Ishikawa (cell line): ENCODE results near the gene KLK2.

ENCODE experiments used
- CEBPB ChIP-seq: IDR thresholded peaks from 2 replicates; pipeline ENCODE4 v1.6.1; 2012
- CREB1 ChIP-seq: IDR thresholded peaks from 2 replicates; pipeline ENCODE4 v1.6.1; 2012; ENCODE audit warnings: low read depth
- EGR1 ChIP-seq: IDR thresholded peaks from 2 replicates; pipeline ENCODE4 v1.6.1; 2012
- EP300 ChIP-seq: IDR thresholded peaks from 2 replicates; pipeline ENCODE4 v1.6.1; 2012; ENCODE audit warnings: borderline replicate concordance
- FOXM1 ChIP-seq: IDR thresholded peaks from 2 replicates; pipeline ENCODE4 v1.6.1; 2012; ENCODE audit warnings: low read depth, borderline replicate concordance
- NFIC ChIP-seq: IDR thresholded peaks from 2 replicates; pipeline ENCODE4 v1.6.1; 2012
- RAD21 ChIP-seq: IDR thresholded peaks from 2 replicates; pipeline ENCODE4 v1.6.1; 2012; ENCODE audit warnings: low read depth
- TAF1 ChIP-seq: IDR thresholded peaks from 2 replicates; pipeline ENCODE4 v1.6.1; 2012; ENCODE audit warnings: low read depth, mild to moderate bottlenecking
- TCF12 ChIP-seq: IDR thresholded peaks from 2 replicates; pipeline ENCODE4 v1.6.1; 2012; ENCODE audit warnings: low read depth
- TEAD4 ChIP-seq: IDR thresholded peaks from 2 replicates; pipeline ENCODE4 v1.6.1; 2012
- USF1 ChIP-seq: IDR thresholded peaks from 2 replicates; pipeline ENCODE4 v1.6.1; 2012
- YY1 ChIP-seq: IDR thresholded peaks from 2 replicates; pipeline ENCODE4 v1.6.1; 2012; ENCODE audit warnings: low read depth
- ZBTB7A ChIP-seq: IDR thresholded peaks from 2 replicates; pipeline ENCODE4 v1.6.1; 2012; ENCODE audit warnings: low read depth
- TF ChIP-seq, protein P1 (sequence below): IDR thresholded peaks from 2 replicates; pipeline ENCODE4 v1.6.1; 2012; ENCODE audit warnings: low read depth, mild to moderate bottlenecking
- TF ChIP-seq, protein P2 (sequence below): IDR thresholded peaks from 2 replicates; pipeline ENCODE4 v1.6.1; 2012

The KLK2 gene

DNA sequence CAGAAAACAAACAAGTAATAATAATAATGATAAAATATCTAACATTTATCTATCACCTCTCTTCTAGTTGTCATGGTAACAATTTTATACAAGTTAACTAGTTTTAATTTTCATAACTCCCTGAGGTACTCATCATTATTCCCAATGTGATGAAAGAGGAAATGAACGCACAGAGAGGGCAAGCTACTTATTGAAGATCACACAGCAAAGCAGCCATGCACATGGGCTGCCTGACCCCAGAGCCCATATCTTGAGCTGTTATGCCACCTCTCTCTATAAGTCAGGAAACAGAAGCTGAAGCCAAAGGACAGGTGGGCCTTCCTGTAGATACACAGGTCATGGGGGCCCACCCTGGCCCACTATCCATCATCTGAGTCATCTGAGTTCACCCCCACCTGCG, 42.8 kb downstream of the KLK2 start:
- TF ChIP-seq NFIC (no peak), TAF1 (no peak), EGR1 (no peak), TEAD4 (no peak)

DNA sequence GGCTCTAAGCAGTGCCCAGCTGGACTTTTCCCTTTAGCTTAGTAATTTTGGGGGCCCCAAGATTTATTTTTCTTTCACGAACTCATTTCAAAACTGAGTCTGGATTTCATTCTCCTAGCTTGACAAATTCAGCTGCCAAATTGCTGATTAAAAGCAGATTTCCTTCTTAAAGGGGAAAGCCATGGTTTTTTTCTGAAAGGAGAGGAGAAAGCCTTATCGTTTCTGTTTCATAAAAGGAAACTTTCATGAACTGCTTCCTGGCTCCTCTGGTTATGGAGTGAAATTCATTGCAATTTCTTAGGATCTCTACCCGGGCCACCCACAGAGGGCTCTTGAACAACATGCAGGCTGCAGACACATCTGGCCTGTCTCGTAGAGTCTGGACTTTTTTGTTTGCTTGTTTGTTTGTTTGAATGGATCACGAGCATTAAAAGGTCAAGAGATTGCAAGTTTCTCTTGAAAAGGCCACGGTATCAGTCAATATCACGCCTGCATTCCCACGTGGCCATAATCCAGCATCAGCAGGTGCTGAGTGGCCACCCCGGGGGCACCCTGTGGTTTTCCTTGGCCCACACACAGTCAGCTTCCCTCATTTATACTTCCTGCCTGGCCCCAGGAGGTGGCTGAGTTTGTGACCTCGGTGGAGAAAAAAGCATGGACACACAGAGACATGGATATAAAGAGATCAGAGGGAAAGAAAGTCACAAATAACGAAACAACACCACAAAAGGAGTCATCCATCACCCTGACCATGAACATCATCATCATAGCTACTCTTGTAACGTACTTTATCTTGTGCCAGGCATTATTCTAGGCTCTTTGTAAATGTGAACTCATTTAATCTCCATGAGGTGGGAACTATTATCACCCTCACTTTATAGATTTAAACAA, 48.4 kb downstream of the KLK2 start:
- TF ChIP-seq, protein P1, sequence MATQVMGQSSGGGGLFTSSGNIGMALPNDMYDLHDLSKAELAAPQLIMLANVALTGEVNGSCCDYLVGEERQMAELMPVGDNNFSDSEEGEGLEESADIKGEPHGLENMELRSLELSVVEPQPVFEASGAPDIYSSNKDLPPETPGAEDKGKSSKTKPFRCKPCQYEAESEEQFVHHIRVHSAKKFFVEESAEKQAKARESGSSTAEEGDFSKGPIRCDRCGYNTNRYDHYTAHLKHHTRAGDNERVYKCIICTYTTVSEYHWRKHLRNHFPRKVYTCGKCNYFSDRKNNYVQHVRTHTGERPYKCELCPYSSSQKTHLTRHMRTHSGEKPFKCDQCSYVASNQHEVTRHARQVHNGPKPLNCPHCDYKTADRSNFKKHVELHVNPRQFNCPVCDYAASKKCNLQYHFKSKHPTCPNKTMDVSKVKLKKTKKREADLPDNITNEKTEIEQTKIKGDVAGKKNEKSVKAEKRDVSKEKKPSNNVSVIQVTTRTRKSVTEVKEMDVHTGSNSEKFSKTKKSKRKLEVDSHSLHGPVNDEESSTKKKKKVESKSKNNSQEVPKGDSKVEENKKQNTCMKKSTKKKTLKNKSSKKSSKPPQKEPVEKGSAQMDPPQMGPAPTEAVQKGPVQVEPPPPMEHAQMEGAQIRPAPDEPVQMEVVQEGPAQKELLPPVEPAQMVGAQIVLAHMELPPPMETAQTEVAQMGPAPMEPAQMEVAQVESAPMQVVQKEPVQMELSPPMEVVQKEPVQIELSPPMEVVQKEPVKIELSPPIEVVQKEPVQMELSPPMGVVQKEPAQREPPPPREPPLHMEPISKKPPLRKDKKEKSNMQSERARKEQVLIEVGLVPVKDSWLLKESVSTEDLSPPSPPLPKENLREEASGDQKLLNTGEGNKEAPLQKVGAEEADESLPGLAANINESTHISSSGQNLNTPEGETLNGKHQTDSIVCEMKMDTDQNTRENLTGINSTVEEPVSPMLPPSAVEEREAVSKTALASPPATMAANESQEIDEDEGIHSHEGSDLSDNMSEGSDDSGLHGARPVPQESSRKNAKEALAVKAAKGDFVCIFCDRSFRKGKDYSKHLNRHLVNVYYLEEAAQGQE, result no peak
- TF ChIP-seq ZBTB7A (no peak), FOXM1 (no peak), YY1 (no peak), TAF1 (no peak), EP300 (no peak), RAD21 (no peak), CREB1 (no peak), USF1 (no peak), EGR1 (no peak), CEBPB (no peak), TEAD4 (no peak), NFIC (no peak), TCF12 (no peak)
- TF ChIP-seq, protein P2, sequence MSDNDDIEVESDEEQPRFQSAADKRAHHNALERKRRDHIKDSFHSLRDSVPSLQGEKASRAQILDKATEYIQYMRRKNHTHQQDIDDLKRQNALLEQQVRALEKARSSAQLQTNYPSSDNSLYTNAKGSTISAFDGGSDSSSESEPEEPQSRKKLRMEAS, result no peak

- TF ChIP-seq EP300, result no peak
- TF ChIP-seq EGR1, result no peak
- peak; percentile 90 for TF ChIP-seq RAD21
- TF ChIP-seq TEAD4, result no peak
- TF ChIP-seq, protein P1, result no peak
Observed at GRCh38 chr19:50922317-50922853, 49.1 kb downstream of the KLK2 start.

- no peak for TF ChIP-seq USF1
- no peak for TF ChIP-seq EP300
- no peak for TF ChIP-seq ZBTB7A
- no peak for TF ChIP-seq NFIC
- no peak for TF ChIP-seq RAD21
- no peak for TF ChIP-seq YY1
- TF ChIP-seq TEAD4, result no peak
- TF ChIP-seq, protein P1, result no peak
- TF ChIP-seq TCF12, result no peak
- no peak for TF ChIP-seq FOXM1
- no peak for TF ChIP-seq CEBPB
- TF ChIP-seq EGR1, result no peak
- TF ChIP-seq, protein P2, result no peak
Observed at GRCh38 chr19:50924586-50924985, 51.3 kb downstream of the KLK2 start.
